Left ventricle myocardium inferior (tissue), 1 donor: ENCODE data around the gene ANO9. TPM values are rescaled to one million over a fixed set of nuclear protein-coding genes. Genes with fewer than 3 reads are reported as not detected.
A peak's percentile ranks its signal among the peaks of the same experiment; 100 is the strongest.

Experiments
- DNase-seq: peaks from one replicate; pipeline ENCODE4 v3.0.0-alpha.2; 2020
- H3K27ac ChIP-seq: fragments of 200-600 bp; replicated peaks from 2 replicates; pipeline ENCODE4 v1.8.0; 2021
- H3K27me3 ChIP-seq: fragments of 200-600 bp; 2 replicates; pipeline ENCODE4 v1.8.0; 2021; ENCODE audit warnings: low read depth
- H3K36me3 ChIP-seq: fragments of 200-600 bp; 2 replicates; pipeline ENCODE4 v1.8.0; 2021
- H3K4me1 ChIP-seq: fragments of 200-600 bp; 2 replicates; pipeline ENCODE4 v1.8.0; 2021
- H3K4me3 ChIP-seq: fragments of 200-600 bp; 2 replicates; pipeline ENCODE4 v1.8.0; 2021; ENCODE audit warnings: mild to moderate bottlenecking, moderate library complexity
- H3K9me3 ChIP-seq: fragments of 200-600 bp; replicated peaks from 2 replicates; pipeline ENCODE4 v1.8.0; 2021
- CTCF ChIP-seq: fragments of 200-600 bp; IDR thresholded peaks from 2 replicates; pipeline ENCODE4 v1.8.0; 2021; ENCODE audit warnings: antibody characterized with exemption, mild to moderate bottlenecking, borderline replicate concordance
- intact Hi-C: fragments of 100-400 bp; cut with micrococcal nuclease; formaldehyde crosslinking; loops from one replicate; pipeline ENCODE4 v1.11.0; 2022
- total RNA-seq: library from RNA; stranded (reverse); fragmentation: NEBNext Ultra II Directional; extraction: Animal tissue kit (Norgen Biotek cat#: 25700); gene quantifications from one replicate; pipeline ENCODE4 v1.2.1, GENCODE V29; 2021
- donor health status: DM: no; HTN: yes; CAD: no; lungs with severe emphysema.

ANO9 gene
- total RNA-seq, 1 donor from 2014 or later, result 0.11 TPM

- H3K27ac ChIP-seq, result no peak overlapping the region
- DNase-seq, result no peak
- no peak overlapping the region for H3K4me3 ChIP-seq
- no peak for TF ChIP-seq CTCF
- intact Hi-C loops, result no loop called here
- no peaks in the 10 kb centered on the region for H3K36me3 ChIP-seq
- H3K9me3 ChIP-seq, result no peaks in the 10 kb centered on the region
- no peaks in the 10 kb centered on the region for H3K27me3 ChIP-seq
- peaks cover 32% of the 10 kb centered on the region for H3K4me1 ChIP-seq
Measured at GRCh38 chr11:408154-409007, 33.4 kb downstream of the ANO9 start.

GRCh38 chr11:407651-408123 is 34.1 kb downstream of the ANO9 start:
- Histone ChIP-seq H3K36me3 (no peaks in the 10 kb centered on the region), H3K4me1 (peaks cover 26% of the 10 kb centered on the region), H3K27me3 (no peaks in the 10 kb centered on the region), H3K4me3 (peak overlapping the region; percentile 81), H3K27ac (peak overlapping the region; percentile 73), H3K9me3 (no peaks in the 10 kb centered on the region)
- no peak for TF ChIP-seq CTCF
- DNase-seq, result no peak
- intact Hi-C loops, result no loop called here

- Histone ChIP-seq H3K27me3 (no peaks in the 10 kb centered on the region), H3K4me1 (peaks cover 24% of the 10 kb centered on the region), H3K27ac (peak overlapping the region; percentile 88), H3K4me3 (peak overlapping the region; percentile 81), H3K9me3 (no peaks in the 10 kb centered on the region), H3K36me3 (no peaks in the 10 kb centered on the region)
- peak; percentile 83 for DNase-seq
- TF ChIP-seq CTCF, result peak; percentile 39
- intact Hi-C loops, result no loop called here
Measured at GRCh38 chr11:406796-407650, 34.8 kb downstream of the ANO9 start.

GRCh38 chr11:405954-406795 is 35.6 kb downstream of the ANO9 start:
- TF ChIP-seq CTCF, result no peak
- intact Hi-C loops, result no loop called here

More at GRCh38 chr11:405954-406795, 35.6 kb downstream of the ANO9 start:
- peak overlapping the region; percentile 88 for H3K27ac ChIP-seq
- H3K9me3 ChIP-seq, result no peaks in the 10 kb centered on the region
- peak overlapping the region; percentile 81 for H3K4me3 ChIP-seq
- no peaks in the 10 kb centered on the region for H3K27me3 ChIP-seq
- no peak for DNase-seq
- peaks cover 24% of the 10 kb centered on the region for H3K4me1 ChIP-seq
- no peaks in the 10 kb centered on the region for H3K36me3 ChIP-seq
